SK-N-MC (cell line): ENCODE results near the gene DAB2IP.

Experiments
- EZH2 ChIP-seq: fragments of 200-600 bp; sonication (generic); IDR thresholded peaks from one replicate; pipeline ENCODE4 v1.6.1; 2017; ENCODE audit warnings: antibody characterized with exemption
- POLR2AphosphoS5 ChIP-seq: IDR thresholded peaks from 2 replicates; pipeline ENCODE4 v1.6.1; 2012; ENCODE audit warnings: mild to moderate bottlenecking, low read depth, low read length, borderline replicate concordance

- TF ChIP-seq POLR2AphosphoS5 (no peak), EZH2 (no peak)
These were observed 96.6 kb downstream of the DAB2IP start for GRCh38 chr9:121748074-121748473.
